WI38 (cell line): ENCODE data around the gene STXBP6.

Source experiments
- H3K4me3 ChIP-seq: 2 replicates; pipeline ENCODE4 v1.5.1; 2011; ENCODE audit warnings: low read depth, mild to moderate bottlenecking, control low read depth, low read length
- CTCF ChIP-seq: IDR thresholded peaks from 2 replicates; pipeline ENCODE4 v1.5.1; 2012; ENCODE audit warnings: low read depth, mild to moderate bottlenecking, control low read depth, low read length

The STXBP6 gene

GRCh38 chr14:25052921-25053320, 3.0 kb upstream of the STXBP6 start:
- TF ChIP-seq CTCF, result no peak
- no peak overlapping the region for H3K4me3 ChIP-seq

DNA sequence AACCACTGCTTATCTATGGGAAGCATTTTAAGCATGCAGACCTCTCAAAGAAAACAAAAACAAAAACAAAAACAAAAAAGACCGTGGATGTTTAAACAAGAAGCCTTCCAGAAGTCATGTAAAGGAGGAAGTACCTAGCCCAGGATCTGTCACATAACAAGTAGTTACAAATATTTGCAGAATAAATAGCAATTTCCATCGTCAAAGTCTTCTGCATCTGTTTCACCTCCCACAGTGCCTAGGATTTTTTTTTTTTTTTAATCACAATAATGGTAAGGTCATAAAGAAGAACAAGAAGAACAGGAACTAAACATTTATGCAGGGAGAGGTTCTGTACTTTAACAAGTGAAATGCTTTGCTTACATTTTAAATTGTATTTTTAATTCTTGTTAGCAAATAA, 2.4 kb upstream of the STXBP6 start:
- no peak for TF ChIP-seq CTCF
- no peak overlapping the region for H3K4me3 ChIP-seq

DNA sequence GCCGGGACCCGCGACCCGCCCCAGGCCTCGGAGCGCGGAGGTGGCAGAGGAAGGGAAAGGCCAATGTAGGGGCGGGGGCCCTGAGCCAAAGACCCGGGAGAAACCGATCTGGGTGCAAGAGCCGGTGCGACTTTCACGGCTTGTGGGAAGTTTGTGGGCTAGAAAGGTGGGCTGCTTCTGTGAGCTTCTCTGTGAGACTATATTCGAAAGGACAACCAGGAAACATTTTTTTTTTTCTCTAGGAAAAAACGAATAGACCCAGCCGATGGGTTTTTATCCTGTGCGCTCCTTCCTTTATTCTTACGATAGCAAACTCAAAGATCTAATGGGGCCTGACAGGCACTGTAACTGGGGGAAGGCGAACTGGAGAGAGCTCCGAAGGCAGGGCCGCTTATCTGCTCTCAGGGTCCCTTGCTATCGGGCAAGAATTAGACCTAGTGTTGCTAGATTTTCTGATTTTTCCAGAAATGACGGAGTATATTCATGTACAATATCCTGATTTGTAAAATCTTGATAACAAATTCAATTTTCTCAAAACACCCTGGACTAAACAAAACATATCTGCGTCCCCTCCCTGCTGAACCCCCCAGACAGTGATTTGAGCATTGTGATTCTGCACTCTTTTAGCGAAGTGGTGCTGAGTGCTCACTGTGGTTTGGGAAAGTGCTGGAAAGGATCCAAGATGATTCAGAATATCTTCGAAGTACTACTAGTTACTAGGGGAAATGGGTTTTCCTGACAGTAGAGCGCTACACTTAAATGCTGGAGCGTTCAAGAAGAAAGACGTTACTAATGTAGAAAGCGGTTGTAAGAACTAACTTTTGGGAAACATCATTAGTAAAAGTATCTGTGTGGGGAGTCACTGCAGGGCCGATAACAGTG, 563 bp upstream of the STXBP6 start:
- no peak for TF ChIP-seq CTCF
- peak overlapping the region; percentile 64 for H3K4me3 ChIP-seq

DNA sequence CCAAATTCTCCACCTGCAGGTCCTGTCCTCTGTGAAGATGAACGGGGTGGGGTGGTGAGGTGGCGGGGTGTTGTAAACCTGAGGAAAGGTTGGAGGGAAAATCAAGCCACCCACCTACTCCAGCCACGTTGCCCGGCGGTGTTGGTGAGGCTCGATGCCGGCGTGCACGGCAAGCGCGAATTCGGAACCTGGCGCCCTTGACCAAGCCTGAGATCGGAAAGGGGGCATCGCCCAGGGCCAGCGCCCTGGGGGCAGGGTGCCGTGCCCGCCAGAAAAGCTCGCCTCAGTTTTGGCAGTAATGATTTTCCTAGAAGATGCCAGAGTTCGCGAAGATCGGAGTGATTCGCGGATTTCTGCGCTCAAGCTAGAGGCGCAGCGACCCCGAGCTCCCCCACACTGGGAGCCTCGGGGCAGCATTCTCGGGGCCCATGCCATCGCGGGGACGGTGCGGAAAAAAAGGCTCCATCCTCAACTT, 817 bp downstream of the STXBP6 start:
- H3K4me3 ChIP-seq, result peak overlapping the region; percentile 64

GRCh38 chr14:25048170-25049016, 1.6 kb downstream of the STXBP6 start:
- H3K4me3 ChIP-seq, result peak overlapping the region; percentile 64
- TF ChIP-seq CTCF, result no peak

More for the DNA sequence above, 817 bp downstream of the STXBP6 start:
- TF ChIP-seq CTCF, result no peak

DNA sequence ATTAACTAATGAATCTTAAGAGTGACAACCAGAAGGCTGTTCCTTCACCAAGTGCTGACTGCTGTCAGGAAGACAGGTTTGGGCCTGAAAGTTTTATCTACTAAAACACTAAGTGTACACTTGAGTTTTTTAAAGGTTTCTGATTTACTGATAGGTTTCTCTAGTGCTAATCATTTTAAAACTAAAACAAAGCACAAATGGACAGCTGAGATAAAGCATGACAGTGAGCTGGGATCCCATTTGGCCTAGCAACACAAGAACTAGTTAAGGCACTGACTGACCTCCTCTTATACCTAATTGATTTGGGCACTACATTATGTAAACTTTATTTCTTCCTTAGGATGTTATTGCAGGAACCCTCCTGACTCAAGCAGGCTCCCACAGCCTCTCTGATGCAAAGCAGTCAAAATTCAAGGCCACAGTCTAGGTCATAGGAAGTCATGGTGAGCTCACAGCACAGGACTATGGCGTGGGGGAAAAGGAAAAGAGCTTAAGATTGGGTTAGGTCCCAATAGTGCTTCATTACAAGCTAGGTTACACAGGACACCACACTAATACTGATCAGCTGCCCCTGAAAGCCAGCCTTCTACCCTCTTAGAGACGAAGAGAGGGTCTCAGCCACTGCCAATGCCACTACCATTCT, 3.5 kb downstream of the STXBP6 start:
- TF ChIP-seq CTCF, result no peak
- H3K4me3 ChIP-seq, result no peak overlapping the region
